Measurements from ENCODE around the gene RASEF.

Gene RASEF

DNA sequence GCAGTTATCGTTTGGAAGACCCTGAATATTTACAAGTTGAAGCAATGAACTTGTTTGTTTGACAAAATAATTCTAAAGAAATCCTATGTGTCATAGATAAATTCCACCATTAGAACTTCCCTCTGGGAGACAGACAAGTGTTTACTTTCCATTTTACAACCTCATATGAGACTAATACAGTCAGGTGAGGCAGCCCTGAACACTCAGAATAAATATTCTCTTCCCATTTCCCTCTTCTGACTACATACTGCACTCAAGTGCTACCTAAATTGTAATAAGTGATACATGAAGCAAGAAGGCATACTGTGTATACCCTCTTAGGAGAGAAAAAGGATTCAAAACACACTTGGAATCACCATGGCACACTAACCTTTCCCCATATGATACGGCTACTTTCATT is 6.8 kb downstream of the RASEF start:
- DNase-seq = no peak

DNA sequence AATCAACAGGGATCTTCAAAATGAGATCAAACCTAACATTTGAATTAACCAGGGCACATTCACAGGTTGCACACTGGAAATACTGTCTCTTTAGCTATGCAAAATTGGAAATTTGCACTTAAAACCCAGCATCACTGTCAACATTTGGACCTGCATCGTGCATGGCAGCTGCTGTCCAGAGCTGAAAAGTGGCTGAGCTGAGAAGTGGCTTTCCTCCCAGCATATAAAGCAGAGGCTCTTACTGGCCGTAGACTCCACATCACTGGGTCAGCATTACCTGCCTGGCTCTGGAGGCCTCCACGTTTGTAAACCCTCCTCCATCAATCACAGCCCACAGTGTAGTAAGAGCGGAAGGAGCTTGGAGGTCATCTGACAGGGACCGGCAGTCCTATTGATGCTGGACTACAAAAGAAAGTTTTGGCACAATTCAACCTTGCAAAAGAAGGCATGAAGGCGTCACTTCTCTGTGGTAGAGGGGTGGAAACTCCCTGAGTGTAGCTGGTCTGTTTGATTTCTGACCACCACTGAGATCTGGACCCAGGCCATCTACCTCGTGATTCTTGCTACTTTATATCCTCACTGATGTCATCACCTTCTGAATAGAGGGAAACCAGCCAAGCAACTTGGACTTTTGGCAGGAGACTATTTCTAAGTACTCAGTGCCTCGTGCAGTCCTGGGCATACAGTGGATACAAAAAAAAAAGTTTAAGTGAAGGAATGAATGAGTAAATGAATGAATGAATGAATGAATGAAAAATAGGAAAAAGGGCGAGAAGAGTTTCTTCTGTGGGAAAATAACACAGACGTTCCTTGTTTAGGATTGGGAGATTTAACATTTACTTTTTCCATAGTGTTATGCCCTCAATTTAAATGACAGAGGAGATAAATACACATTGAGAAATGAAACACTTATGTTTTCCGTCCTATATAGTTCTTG is 14.8 kb downstream of the RASEF start:
- DNase-seq = no peak

DNA sequence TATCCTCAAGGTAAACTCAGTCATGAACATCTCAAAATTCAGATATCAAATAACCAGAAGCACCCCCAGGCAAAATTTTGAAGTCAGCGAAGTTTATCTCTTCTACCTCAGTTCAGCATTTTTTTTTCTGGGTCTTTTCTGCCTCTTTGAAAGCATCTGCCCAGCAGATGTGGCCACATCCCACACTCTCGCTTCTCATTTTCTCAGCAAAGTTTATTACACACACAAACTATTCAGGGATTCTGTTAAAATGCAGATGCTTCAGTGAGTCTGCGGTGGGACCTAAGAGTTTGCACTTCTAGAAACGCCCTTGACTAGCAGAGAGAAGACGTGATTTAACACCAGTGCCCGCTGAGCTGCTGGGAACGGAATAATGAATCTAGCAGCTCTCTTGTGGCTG is 19.3 kb downstream of the RASEF start:
- DNase-seq = no peak

DNA sequence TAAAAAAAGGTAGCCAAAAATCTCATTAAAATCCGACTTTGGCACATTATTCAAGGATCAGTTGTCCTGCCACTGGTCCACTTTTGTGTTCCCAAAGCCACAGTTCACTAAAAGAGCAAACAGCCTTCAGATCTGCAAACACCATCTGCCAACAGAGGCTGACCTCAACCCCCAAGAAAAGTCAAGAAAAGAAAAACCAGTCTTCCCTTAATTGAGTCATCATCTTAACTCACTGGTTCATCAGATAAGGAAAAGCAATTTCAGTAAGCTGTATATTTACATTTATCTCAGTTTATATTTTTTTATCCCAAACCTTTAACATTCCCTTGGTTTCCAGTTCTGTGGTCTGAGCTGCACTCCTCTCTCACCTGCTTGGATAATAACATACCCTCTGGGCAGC is 21.2 kb downstream of the RASEF start:
- DNase-seq = no peak

DNA sequence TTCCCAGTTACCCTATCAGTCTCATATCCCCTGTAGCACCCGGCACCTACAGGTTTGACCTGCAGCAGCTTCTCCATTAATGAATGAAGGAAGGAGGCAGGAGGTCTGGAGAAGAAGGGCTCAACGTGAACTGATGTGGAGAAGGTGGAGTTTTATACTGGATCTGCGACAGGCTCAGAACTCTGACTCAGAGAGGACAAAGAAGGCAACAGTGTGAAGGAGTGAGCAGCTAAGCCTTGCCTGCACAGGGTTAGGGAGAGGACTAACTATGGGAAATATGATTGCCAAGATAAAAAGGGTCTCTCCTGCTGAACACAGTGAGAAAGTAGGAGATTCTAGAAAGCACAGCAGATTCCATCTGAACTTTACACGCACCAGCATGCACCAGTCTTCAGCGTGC is 23.6 kb downstream of the RASEF start:
- no peak for DNase-seq

DNA sequence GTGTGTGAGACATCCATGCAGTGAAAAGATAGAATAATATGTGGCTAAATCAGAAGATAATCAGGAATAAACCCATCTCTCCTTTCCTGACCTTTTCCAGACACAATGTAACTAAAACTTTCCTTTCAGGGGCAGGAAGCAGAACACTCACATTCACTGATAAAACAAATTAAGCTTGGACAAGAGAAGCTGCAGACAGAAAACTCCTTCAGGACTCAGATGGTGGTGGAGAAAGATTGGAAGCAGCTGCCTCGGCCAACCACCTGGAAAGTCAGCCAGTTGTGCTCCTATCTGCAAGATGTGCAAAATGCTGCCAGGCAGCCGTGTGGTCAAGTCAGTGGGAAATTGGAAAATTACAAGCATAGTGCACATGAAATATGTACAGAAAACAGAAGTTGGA is 26.9 kb downstream of the RASEF start:
- DNase-seq = no peak

DNA sequence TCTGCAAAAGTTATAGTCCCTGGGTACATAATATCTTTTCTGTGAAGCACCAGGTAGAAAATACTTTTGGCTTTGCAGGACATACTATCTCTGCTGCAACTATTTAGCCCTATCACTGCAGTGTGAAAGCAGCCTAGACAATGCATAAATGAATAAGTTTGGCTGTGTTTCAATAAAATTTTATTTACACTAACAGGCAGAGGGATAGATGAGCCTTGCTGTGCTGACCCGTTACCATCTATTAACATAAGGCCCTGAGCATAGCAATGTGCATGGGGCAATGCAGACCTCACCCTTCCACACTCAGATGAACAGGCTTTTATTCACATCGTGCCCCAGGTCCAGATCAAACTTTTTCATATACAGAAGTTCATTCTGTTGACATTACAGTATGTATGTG is 27.8 kb downstream of the RASEF start:
- no peak for DNase-seq

DNA sequence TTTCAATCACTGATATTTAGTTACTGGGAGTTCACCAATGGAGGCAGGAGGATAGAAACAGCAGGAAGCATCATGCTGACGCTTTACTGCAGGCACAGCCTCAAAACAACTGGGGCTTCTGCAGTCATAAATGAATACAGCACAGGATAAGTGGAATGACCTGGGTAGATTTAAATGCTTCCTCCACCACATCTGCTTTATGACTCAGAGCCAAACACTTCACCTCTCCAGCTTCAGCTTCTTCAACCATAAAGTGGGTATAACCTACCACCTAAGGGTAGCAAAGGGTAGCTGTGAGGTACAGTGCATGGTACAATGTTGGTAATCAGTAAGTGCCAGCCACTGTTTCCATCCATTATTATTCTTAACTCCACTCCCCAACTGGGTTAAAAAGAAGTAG is 28.4 kb downstream of the RASEF start:
- DNase-seq = no peak

DNA sequence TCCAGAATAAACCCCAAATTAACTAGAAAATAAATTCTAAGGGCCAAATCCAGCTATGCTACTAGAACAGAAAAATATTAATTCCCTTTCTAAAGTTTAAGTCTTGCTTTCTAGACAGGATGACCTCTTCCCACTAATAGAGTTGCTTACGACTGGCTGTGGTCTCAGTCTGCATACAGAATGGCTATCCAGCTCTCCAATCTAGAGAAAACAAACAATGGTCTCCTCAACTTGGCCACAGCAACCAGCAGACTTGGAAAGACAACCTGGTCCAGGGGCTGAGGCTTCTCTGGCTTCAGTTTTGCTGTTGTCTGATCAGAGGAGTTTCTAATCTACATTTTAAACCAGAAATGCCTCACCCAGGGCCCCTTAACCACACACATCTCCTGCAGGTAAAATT is 28.9 kb downstream of the RASEF start:
- DNase-seq = no peak

DNA sequence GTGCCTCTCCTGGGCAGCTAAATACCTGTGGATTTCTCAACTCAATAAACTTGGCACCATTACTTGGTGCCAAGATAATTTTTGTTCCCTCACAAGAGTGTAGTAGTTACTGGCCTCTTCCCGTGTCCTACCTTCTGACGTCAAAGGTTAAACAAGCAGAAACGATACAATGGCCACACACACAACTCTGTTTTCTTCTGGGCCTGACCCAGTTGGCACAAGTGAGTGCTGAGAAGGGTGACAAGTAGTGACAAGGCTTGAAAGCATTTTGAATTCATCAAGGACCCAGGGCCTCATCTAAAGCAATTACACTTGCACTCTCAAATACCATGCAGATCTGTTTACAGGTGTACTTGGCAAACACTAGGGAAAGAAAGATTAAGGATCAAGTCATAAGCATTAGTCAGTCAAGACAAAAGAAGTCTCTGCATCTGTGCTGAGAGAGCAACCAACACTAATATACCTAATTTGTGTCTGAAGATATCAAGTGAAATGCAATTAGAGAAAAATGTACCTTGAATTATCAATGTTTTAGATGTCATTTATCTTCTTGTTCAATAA is 30.8 kb downstream of the RASEF start:
- DNase-seq = no peak

DNA sequence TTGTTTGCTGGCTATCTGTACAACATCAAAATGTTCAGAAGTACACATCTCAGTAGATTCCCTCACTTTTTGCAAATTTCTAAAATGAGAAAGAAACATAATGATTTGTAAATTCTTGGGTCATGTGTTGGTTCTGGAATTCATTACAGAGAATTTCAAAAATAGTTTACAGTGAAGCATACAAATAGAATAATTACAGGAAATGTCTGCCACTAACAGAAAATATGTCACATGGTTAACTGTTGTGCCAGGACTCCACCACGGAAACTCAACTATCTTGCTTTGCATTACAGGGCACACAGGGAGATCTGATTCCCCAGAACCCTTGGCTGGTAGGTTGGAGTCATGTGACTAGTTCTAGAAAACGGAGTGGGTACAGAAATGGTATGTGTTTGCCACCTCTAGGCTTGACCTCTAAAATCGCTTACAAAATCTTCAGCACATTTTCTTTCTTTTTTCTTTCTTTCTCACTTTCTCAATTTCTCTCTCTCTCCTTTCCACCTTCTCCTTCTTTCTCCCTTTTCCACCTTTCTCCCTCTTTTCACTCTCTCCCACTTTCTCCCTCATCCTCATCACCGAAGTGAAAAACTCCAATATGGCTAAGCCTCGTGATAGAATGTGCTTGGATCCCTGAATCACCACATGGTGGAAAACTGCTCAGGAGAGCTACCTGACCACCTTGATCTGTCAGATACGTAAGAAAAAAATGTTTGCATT is 32.4 kb downstream of the RASEF start:
- no peak for DNase-seq

DNA sequence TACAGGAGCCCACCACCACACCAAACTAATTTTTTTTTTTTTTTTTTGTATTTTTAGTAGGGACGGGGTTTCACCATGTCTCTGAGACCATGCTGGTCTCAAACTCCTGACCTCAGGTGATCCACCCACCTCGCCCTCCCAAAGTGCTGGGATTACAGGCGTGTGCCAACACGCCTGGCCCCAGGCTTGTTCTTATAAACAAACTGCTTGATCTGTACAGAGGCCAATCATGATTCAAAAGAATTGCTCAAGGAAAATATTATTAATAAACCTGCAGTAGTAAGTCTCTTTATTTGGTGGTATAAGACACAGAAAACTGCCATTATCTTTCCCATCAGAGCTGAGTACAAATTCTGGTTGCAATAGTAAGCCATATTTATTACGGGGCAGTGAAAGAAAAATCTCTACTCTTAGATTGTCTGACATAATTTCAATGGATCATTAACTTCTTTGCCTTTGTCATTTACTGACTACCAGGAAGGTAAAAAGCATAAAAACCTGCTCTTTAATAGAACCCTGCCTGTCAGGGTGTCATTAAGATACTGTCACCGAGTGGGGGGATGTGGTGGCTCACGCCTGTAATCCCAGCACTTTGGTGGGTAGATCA is 33.3 kb downstream of the RASEF start:
- DNase-seq = no peak

DNA sequence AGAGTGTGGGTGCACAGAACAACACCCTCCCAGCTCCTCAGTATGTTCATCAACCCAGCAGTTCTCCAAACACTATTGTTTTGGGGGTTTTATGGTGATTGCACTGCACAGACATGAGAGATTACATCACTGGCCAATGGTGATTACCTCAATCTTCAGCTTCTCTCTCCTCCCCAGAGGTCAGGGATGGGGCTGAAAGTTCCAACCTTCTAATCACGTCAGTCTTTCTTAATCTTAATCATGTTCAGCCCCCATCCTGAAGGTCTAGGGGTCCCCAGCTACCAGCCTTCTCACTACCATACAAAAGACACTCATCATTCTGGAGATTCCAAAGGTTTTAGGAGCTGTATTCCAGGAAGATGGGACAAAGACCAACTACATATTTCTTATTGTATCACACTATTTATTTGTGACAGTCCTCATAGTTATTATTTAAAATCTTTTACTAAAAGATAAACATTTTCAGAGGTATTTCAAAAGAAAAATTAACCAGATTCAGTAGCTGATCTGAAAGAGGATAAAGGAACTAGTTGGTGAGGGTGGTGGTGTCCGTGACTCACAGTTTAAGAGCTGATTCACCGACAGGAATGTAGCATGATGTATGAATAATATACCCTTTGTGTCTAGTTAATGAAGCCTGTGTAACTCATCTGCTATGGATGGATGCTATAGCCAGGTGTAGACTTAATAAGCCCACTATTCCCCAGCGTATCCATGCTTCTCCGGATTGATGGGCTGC is 35.6 kb downstream of the RASEF start:
- no peak for DNase-seq

DNA sequence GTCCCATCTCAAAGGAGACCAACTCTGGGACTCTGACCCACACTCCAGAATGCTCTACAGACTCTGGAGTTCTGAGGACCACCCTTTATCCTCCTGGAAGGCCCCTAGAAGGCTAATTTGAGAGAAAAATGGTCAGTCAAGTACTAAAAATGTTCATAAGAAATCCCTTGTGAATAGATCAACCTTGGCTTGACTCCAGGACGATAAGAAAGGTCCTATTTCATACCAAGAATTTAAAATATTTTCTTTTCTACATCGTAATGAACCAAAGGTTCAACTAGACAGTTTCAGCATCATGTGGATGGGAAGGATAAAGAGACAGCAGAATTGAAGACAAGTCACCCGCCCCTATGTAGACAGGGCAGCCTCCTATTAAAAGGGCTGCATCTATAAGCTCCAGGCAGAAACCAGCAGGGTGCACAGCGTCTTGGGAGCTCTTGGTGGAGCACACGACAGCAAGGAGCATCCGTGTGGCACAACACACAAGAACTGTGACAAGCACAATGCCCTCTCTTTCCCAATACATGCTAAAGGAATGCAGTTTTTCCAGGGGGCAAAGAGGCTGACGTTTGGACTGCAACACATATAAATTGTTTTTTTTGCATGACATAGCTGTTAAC is 38.3 kb downstream of the RASEF start:
- DNase-seq = no peak

DNA sequence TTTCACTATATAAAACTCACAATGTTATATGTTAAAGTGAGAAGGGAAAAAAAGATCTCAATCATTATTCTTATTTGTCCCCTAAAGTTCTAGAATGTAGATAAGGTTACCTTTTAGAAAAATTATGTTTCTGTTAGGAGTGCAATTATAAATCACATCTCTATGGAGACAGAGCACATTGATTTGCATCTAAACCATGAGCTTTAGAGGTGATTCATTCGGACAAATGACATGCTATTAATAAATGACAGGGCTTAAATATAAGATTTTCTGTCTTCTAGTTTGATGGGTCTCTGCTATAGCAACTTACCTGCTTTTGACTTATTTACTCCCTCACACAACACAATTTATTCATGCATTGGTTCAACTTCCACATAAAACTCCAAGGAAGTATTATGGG is 39.8 kb downstream of the RASEF start:
- DNase-seq = no peak

DNA sequence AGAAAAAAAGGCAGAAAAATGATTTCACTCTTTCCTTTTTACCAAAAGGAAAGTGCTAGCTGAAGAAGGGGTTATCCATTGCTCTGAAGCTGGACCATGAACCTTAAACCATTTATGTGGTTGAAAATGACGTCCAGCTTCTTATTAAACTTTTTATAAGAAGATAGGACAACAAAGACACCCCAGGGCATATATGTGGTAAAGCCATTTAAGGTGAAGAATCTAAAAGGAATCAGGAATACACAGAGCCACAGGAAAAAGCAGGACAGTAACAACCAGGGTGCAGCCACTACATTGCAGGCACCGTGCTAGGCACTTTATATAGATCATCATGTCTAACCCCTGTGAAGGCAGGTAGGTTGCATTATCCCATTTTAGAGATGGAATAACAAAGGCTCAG is 42.1 kb downstream of the RASEF start:
- no peak for DNase-seq

DNA sequence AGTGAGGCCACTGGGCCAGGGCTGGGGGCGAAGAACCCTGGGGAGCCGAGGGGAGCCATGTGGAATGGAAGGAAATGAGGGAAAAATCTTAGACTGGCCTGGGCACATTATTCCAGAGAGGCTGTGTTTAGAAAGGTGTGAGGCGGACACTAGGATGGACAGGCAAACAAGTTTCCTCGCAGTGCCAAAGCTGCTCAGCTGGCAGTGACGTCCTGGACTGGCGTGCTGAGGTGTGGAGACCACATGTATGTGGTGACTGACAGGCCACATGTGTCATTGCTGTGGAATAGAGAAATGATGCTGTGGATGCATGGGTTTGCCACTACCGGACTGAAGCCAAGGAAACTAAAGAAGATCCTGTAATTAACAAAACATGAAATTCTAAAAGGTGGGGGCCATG is 42.6 kb downstream of the RASEF start:
- DNase-seq = no peak

DNA sequence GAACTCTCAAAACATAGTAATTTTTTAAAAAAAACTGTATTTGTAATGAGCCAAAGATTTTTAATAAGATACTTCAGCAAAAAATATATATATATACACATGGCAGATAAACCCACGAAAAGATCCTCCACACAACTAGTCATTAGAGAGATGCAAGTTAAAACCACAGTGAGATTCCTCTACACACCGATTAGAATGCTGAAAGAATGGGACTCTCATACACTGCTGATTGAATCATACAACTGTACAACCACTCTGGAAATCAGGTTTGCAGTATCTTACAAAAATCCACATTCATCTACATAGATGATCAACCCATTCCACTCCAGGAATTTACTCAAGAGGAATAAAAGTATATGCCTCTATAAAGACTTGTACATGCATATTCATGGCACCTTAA is 43.7 kb downstream of the RASEF start:
- DNase-seq = no peak

DNA sequence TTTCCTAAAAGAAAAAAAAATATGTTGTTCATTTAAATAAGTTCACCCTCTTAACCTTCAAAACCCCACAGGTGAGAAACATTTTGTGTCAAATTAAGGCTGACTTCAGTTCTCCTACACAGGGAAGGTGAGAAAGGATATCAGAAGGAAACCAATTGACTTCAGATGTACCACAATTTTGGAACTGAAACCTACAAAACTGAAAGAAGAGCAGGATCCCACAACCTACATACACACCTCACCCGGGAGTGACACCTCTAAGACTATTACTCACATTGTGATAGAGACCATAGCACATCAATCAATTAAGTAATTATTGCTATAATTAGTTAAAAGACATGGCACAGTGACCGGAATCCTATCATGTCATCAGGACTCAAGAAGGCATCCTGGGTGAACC is 47.0 kb downstream of the RASEF start:
- DNase-seq = no peak

DNA sequence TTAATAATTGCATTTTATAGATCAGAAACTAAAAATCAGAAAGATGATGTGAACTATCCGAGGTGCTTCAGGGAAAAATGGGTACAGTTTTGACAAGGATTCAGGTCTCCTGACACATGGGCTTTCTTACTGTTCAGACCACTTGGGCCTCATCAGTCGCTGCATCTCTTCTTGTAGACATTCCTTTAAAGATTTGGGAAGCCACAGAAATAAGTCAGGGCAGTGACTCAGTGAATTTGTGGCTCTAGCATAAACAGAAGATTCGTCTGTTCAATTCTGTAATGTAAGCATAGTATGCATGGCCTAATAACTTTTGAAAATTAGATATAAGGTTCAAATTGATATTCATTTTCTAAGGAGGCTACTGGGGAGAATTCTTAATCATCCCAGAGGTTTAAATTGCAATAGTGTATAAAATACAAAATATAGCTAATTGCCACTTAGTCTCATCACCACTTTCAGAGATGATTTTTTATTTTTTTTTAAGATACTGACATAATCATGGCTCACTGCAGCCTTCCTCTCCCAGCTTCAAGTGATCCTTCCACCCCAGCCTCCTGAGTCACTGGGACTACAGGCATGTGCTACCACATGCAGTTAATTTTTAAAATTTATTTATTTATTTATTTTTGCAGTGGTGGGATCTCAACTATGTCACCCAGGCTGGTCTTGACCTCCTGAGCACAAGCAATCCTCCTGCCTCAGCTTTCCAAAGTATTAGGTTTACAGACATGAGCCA is 48.9 kb downstream of the RASEF start:
- no peak for DNase-seq
